ENCODE data around the gene CUX1.
"Not testable (repeated sequence)": the region's sequence is repeated elsewhere in the genome, so short reads cannot be mapped to it uniquely, and the experiment has no call there.

Gene CUX1

GRCh38 chr7:102284399-102284798, 467.0 kb downstream of the CUX1 start:
- DNase-seq = no peak

DNA sequence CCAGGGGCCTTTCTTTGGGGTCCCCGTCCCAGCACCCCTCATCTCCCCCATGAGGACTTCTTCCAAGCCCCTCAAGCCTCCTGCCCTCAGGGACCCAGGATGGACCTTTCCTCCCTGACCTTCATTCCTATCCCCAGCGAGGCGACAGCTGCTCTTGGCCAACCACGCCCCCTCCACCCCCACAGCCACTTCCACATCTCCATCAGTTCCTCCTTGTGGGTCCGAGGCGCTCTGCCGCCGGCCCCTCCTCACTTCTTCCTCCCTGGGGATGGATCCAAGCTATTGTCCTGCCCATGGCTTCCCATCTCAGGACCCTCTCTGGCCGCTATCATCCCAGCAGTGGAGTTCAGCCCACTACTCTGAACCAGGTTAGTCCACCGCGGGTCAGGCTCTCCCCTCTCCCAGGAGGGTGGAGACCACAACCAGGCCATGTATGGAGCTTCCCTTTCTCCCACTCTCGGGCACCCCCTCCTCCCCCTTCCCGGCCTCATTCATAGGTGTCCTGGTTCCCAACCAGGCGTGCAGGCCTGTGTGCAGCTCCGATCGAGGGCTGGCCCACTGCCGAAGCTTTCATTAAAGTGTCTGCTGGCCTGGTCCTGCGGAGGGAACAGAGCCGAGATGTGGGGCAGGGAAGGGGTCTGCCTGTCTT, 467.6 kb downstream of the CUX1 start:
- no peak for DNase-seq

DNA sequence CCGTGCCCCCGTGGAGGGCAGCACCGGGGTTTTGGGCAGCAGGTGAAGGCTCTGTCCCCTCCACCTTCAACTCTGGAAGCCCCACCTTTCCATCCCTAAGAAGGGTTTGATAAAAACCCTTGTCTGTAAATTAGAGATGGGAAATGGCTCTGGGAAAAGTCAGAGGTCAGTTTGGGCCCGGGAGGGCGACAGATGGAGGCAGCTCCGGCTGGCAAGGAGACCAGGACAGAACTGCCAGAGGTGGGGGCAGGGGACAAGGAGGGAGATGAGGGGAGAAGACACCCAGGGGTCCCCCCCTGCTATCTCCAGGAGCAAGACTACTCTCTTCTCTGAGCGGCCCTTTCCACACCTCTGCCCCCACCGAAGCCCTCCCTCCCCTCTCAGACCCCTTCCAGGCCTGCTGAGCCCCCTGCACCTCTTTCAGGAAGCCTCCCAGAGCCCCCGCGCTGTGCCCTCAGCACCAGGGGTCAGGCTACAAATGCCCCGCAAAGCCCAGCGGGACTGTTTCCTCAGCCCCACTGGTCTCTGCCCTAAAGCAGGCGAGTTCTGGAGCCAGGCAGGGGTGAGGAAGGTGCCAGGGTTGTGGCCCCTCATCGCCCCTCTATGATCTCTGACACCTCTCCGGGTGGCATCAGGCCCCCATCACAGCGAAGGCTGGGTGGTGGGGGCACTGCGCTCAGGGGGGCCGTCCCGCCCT, 468.3 kb downstream of the CUX1 start:
- DNase-seq = no peak

DNA sequence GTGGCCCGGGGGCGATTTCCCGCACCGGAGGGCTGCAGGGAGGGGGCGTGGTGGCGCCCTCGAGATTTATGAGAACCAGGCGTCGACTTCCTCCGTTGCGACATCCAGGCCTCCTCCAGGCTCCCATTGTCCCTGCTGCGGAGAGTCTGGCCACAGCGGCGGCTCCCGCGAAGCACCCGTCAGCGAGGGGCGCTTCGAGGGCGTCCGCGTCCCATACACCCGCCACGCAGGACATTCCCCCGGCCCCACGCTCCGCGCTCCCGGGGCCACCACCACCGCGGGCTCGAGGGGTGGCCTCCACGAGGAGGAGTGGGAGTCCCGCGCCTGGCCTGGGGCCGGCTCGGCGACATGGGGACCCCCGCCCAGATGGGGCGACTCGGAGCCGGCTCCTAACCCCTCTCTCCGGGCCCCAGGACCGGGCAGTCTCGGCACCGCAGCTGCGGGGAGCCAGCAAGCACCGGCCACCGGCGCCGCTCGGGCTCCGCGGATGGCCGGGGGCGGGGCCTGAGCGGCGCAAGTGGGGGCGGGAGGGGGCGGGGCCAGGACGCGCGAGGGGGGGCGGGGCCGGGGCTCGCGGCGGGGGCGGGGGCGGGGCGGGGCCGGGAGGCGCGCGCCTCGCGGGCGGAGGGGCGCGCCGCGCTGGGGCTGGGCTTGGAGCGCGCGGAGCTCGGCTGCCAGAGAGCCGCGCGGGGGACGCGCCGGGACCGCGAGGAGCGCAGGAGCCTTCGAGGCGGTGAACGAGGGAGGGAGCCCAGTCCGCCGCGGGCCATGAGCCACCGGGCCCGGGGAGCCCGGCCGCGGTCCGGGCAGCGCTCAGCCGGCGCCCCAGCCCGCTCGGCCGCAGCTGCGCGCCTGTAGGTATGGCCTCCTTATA, 469.0 kb downstream of the CUX1 start, which contains the start of gene SH2B2:
Gene SH2B2 (plus strand): TSS at position 632 of the 874 bp plus-strand sequence. CDS start 13,683 bp downstream, outside the sequence.
- peak; percentile 71 for DNase-seq

GRCh38 chr7:102287111-102287980, 469.9 kb downstream of the CUX1 start:
- DNase-seq = peak; percentile 37

DNA sequence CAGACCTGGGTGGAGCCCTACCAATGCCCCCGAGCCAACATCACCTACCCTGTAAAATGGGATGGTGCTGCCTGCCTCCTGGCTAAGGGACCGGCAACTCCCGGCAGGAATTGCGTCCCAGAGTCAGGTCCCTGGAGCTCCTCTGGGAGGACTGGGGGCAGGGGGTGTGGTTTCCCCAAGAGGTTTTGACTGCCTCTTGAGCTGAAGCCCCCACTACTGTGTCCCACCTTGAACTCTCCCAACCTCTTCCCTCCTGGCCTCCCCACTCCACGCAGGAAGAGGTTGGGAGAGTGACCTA, 470.5 kb downstream of the CUX1 start:
- DNase-seq = no peak

DNA sequence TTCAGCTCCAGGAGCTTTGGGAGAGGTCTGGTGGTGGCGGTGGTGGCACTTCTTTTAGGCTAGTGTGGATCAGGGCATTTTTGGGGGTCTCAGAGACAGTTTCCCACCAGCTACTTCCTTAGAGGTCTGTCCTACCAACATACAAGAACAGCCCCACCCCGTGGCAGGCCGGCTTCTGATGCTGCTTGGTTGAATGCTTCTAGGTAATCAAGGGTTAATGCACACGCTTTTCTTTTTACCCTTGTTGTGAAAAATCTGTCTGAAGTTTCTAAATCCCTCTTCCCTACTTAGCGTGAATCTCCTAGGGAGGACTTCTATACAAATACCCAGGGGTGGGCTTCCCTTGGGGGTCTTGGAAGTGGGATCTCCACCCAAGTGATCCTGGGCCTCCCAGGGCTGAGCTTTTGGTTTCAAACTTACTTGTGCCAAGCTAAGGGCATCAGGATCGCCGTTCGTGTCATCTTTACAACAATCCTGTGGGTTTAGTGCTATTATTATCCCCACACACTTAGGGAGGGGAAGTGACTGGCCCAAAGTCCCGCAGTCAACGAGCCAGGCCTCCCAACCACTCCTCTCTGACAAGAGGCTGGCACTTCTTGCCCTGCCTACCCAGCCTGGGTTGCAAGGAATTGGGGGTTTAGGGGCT, 471.0 kb downstream of the CUX1 start:
- no peak for DNase-seq

GRCh38 chr7:102289057-102289456, 471.6 kb downstream of the CUX1 start:
- DNase-seq = no peak

DNA sequence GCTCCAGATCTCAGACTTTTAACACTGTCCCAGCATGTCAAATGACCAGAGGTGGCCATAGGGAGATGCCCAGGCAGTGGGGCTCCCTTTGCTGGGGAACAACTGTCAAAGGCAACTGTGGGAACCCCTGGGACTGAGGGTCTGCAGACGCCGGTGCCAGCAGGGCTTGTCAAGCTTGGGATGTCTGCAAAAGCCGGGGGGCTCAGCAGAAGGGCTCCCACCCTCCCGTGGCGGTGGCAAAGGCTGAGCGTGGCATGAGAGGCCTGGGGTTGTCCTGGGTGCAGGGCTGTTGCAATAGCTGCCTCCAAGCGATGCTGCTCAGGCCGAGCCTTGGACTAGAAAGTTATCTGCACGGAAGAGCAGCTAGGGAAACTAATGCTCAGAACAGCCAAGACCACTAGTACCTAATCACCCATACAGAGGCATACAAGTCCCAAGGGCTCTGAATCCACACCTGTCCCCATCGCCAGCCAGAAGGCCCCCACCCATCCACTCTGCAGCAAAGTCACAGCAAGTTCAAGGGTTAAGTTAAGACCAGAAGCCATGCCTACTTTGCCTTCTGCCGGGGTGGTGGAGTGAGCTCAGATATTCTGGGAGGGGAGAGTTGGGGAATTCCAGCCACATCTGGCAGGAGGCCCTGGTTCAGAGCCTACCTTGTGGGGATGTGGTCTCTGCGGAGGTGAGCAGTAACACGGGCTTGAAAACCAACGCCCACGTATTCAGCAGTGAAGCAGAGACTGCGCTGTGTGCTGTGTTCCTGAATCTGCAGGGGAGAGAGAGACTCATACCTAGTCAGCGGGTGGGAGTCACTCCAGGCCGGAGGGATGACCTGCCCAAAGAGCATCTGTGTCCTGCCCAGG, 473.9 kb downstream of the CUX1 start:
- no peak for DNase-seq

DNA sequence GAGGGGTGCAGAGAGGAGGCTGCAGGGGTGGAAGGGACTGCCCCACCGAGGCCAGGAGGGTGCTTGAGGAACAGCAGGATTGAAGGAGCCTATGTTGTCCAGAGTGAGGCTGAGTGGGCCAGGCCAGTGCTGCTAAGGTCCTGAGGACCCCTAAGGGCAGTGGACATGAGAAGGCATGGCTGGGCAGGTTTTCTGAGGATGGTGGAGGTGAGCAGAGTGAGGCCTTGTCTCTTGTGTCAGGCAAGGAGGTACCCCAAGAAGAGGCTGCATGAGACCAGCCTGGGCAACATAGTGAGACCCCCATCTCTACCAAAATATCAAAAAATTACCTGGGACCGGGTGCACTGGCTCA, 474.5 kb downstream of the CUX1 start:
- DNase-seq = no peak

DNA sequence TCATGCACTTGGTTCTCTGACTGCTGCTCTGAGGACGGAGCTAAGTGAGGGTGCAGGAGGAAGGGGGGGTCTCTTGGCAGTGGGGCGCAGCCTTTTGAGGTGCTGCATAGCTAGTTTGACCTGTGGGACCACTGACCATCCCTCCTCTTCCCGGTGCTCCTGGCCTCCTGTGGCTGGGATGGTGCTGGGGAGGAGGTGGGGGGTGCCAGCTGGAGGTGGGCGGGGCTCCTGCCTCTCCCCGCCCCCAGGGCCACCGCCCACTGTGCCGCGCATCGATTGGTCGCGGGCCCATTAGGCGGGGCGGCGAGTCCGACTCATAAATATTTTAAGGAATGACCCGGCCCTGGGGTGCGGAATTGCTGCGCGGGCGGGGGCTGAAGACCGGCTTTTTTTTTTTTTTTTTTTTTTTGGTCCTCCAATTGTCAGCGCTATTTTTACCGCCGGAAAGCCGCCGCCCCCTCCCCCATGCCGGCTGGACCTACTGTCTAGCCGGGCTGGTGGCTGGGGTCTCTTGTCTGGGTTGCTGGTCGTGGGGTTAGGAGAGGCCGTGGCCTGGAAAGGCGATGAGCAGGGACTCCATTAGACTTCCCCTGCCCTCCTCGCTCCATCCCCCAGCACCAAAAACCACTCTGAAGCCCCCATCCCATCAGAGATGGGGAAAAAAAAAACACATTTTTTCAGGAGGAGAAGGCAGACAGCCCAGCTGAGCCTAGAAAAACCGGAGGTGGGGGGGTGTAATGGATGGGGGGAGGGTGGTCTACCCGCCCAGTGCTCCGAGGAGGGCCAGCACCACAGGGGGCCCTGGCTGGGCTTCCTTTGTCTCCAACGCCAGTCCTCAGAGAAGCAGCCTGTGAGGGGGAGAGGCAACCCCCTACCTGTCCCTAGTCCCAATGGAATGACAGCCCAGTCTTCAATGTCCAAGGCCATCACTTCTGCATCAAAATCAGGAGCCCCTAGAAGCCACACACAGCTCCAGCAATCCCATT, 475.7 kb downstream of the CUX1 start:
- DNase-seq = no peak

- no peak for DNase-seq
These were observed 477.2 kb downstream of the CUX1 start for GRCh38 chr7:102294589-102294988.

GRCh38 chr7:102295346-102296178, 478.1 kb downstream of the CUX1 start:
- DNase-seq = no peak

GRCh38 chr7:102296179-102296438, 478.7 kb downstream of the CUX1 start:
- DNase-seq = no peak

DNA sequence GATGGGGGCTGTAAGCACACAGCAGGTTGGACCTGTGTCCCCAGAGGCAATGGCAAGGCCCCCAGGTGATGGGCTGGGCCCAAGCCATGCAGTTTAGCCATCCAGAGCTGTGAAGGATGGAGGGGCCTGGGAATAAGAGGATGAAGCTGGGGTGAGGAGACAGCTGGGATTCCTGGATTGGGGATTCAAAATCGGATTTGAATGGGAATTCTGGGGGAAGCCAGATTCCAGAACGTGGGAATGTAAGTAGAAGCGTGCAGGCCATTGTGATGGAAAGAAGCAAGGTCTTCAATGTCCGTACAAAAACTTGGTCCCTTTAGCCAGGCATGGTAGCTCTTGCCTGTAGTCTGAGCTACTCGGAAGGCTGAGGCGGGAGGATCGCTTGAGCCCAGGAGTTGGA, 479.1 kb downstream of the CUX1 start:
- no peak for DNase-seq

- no peak for DNase-seq
These were observed 480.2 kb downstream of the CUX1 start for GRCh38 chr7:102297487-102298218.

DNA sequence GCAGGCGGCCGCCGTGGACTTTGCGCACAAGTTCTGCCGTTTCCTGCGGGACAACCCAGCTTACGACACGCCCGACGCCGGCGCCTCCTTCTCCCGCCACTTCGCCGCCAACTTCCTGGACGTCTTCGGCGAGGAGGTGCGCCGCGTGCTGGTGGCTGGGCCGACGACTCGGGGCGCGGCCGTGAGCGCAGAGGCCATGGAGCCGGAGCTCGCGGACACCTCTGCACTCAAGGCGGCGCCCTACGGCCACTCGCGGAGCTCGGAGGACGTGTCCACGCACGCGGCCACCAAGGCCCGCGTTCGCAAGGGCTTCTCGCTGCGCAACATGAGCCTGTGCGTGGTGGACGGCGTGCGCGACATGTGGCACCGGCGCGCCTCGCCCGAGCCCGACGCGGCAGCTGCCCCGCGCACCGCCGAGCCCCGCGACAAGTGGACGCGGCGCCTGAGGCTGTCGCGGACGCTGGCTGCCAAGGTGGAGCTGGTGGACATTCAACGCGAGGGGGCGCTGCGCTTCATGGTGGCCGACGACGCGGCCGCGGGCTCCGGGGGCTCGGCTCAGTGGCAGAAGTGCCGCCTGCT, 483.3 kb downstream of the CUX1 start:
- DNase-seq = no peak

DNA sequence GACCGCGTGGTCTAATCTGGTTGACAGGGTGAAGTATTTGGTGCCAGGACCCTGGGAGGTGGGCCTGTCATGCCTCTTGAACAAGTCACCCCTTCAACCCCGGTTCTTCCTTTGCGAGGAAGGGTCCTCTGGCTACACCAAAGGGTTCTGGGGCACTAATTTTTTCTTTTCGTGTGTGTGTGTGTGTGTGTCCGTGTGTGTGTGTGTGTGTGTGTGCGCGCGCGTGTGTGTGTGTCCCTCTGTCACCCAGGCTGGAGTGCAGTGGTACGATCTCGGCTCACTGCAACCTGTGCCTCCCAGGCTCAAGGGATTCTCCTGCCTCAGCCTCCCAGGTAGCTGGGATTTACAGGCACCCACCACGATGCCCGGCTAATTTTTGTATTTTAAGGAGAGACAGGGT, 483.9 kb downstream of the CUX1 start:
- DNase-seq = not testable (repeated sequence)
